PFSK-1 (cell line): ENCODE results near the gene CCDC51.

Experiments
- FOXP2 ChIP-seq: optimal IDR thresholded peaks from 2 replicates; pipeline ENCODE3; 2011; ENCODE audit warnings: borderline replicate concordance, control low read depth, inconsistent platforms; ENCODE audit not compliant: insufficient read depth; ENCODE audit errors: extremely low read length, extremely low read depth
- POLR2AphosphoS5 ChIP-seq: IDR thresholded peaks from 2 replicates; pipeline ENCODE4 v1.6.1; 2012; ENCODE audit warnings: low read depth, mild to moderate bottlenecking, control low read depth, low read length, moderate library complexity
- SIN3A ChIP-seq: IDR thresholded peaks from 2 replicates; pipeline ENCODE4 v1.6.1; 2012; ENCODE audit warnings: mild to moderate bottlenecking, low read length, moderate library complexity, borderline replicate concordance; ENCODE audit not compliant: insufficient read depth
- TAF1 ChIP-seq: IDR thresholded peaks from 2 replicates; pipeline ENCODE4 v1.6.1; 2012; ENCODE audit warnings: low read length, control low read depth, borderline replicate concordance; ENCODE audit not compliant: insufficient read depth
- TF ChIP-seq, protein P1 (sequence below), 2 experiments: IDR thresholded peaks; 2 replicates each; pipeline versions ENCODE4 v1.6.1 to v1.8.0; 2011 to 2012; ENCODE audit warnings: low read depth in 2 of 2, low read length in 2 of 2, control low read depth in 1 of 2, inconsistent platforms in 1 of 2, mild to moderate bottlenecking in 1 of 2, moderate library complexity in 1 of 2; ENCODE audit not compliant: insufficient read depth in 1 of 2

DNA sequence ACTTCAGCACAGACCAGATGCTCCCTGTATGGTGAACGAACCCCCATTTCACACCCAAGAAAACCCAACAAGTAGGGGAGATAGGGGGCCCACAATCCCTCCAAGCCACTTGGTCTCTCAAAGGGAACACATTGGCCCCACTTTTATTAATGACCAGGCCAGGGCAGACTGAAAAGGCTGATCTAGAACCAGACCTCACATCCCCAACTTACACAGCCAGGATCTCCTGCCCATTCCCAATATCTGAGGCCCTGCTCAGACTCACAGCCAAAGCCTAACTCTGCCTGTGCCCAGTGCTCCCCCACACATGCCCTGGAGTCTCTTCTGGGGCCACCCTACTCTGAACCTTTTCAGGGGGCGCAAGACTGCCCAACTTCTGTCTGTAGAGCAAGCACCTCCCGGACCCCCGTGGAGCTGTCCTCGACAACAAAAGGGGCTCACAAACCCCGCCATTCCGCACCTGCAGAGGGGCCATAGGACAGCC is 11.8 kb downstream of the CCDC51 start:
- TF ChIP-seq POLR2AphosphoS5, result no peak
- no peak for TF ChIP-seq TAF1
- no peak for TF ChIP-seq SIN3A
- TF ChIP-seq, protein P1, sequence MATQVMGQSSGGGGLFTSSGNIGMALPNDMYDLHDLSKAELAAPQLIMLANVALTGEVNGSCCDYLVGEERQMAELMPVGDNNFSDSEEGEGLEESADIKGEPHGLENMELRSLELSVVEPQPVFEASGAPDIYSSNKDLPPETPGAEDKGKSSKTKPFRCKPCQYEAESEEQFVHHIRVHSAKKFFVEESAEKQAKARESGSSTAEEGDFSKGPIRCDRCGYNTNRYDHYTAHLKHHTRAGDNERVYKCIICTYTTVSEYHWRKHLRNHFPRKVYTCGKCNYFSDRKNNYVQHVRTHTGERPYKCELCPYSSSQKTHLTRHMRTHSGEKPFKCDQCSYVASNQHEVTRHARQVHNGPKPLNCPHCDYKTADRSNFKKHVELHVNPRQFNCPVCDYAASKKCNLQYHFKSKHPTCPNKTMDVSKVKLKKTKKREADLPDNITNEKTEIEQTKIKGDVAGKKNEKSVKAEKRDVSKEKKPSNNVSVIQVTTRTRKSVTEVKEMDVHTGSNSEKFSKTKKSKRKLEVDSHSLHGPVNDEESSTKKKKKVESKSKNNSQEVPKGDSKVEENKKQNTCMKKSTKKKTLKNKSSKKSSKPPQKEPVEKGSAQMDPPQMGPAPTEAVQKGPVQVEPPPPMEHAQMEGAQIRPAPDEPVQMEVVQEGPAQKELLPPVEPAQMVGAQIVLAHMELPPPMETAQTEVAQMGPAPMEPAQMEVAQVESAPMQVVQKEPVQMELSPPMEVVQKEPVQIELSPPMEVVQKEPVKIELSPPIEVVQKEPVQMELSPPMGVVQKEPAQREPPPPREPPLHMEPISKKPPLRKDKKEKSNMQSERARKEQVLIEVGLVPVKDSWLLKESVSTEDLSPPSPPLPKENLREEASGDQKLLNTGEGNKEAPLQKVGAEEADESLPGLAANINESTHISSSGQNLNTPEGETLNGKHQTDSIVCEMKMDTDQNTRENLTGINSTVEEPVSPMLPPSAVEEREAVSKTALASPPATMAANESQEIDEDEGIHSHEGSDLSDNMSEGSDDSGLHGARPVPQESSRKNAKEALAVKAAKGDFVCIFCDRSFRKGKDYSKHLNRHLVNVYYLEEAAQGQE (IDR thresholded peaks at IDR 0.05; ENCODE audit: insufficient read depth in 1 of 2, low read depth in 2 of 2, low read length in 2 of 2), result no peak
- TF ChIP-seq FOXP2, result no peak
